A549 (cell line): Measurements from ENCODE around the gene MBNL2. TPM values are rescaled to one million over a fixed set of nuclear protein-coding genes. Genes with fewer than 3 reads are reported as not detected.

Experiments used
- ATAC-seq, 2 experiments: fragments of 200-7000 bp in 1 of 2; fragments of >200 bp in 1 of 2; cut with Nextera tagmentation in 1 of 2; cut with Tn5 transposase in 1 of 2; 3 replicates each; pipeline versions ENCODE4 v1.8.0 to v1.9.1; 2018 to 2020; ENCODE audit warnings: mild to moderate bottlenecking in 1 of 2, moderate library complexity in 1 of 2
- CTCF ChIA-PET: fragments of 300-600 bp; sonication (Branson Sonifier 250); formaldehyde crosslinking; extraction: SDS; loops from one replicate; lab custom pipeline; 2021; ENCODE audit warnings: antibody characterized with exemption, inconsistent platforms; lab: Yijun Ruan, JAX
- POLR2A ChIA-PET: fragments of 350-600 bp; formaldehyde crosslinking; extraction: SDS; loops from one replicate; lab custom pipeline; 2021; ENCODE audit warnings: antibody characterized with exemption, inconsistent platforms; lab: Yijun Ruan, JAX
- DNase-seq, 2 experiments: peaks; one replicate each; pipeline versions ENCODE4 v3.0.0 to v3.0.0-alpha.2; 2011 to 2016; ENCODE audit warnings: low read depth in 1 of 2, low spot score in 1 of 2
- FAIRE-seq: peaks from 2 replicates; lab custom pipeline; 2011; peaks lifted over from hg19 to GRCh38; lab: Jason Lieb, UNC
- H3K27ac ChIP-seq, 2 experiments: fragments of >200 bp; sonication (Bioruptor Twin); formaldehyde crosslinking; 3 replicates each; pipeline ENCODE4 v1.5.1; 2016 to 2017
- H3K4me1 ChIP-seq: fragments of >200 bp; sonication (Bioruptor Twin); formaldehyde crosslinking; 3 replicates; pipeline ENCODE4 v1.6.1; 2016
- H3K4me2 ChIP-seq: fragments of >200 bp; sonication (Bioruptor Twin); formaldehyde crosslinking; 3 replicates; pipeline ENCODE4 v1.6.1; 2016
- H3K4me3 ChIP-seq: fragments of >200 bp; sonication (Bioruptor Twin); formaldehyde crosslinking; 3 replicates; pipeline ENCODE4 v1.5.1; 2016
- H3K9me3 ChIP-seq: fragments of >200 bp; sonication (Bioruptor Twin); formaldehyde crosslinking; 3 replicates; pipeline ENCODE4 v1.6.1; 2016
- ATOH8 ChIP-seq: fragments of 250-450 bp; sonication (Bioruptor Pico); IDR thresholded peaks from 2 replicates; pipeline ENCODE4 v1.5.0; 2020; ENCODE audit warnings: low read depth, mild to moderate bottlenecking, moderate library complexity
- CBX8 ChIP-seq: fragments of 200-600 bp; sonication (generic); IDR thresholded peaks from 2 replicates; pipeline ENCODE4 v1.6.1; 2016
- CEBPB ChIP-seq, 2 experiments: fragments of >200 bp in 1 of 2; sonication (Bioruptor Twin) in 1 of 2; formaldehyde crosslinking in 1 of 2; IDR thresholded peaks; 2 replicates each; pipeline ENCODE4 v1.6.1; 2012 to 2016
- EHF ChIP-seq: fragments of 250-450 bp; sonication (Bioruptor Pico); IDR thresholded peaks from 2 replicates; pipeline ENCODE4 v1.5.0; 2020; ENCODE audit warnings: mild to moderate bottlenecking
- EHMT2 ChIP-seq: fragments of 200-600 bp; sonication (generic); IDR thresholded peaks from 2 replicates; pipeline ENCODE4 v1.6.1; 2016; ENCODE audit warnings: antibody characterized with exemption, low read depth, mild to moderate bottlenecking, moderate library complexity
- ELK1 ChIP-seq: fragments of 150-350 bp; IDR thresholded peaks from 2 replicates; pipeline ENCODE4 v1.6.1; 2014; ENCODE audit warnings: low read depth, mild to moderate bottlenecking, low read length
- EP300 ChIP-seq, 2 experiments: fragments of >200 bp; sonication (Bioruptor Twin); formaldehyde crosslinking; IDR thresholded peaks; 2 replicates in 1 of 2; 3 replicates in 1 of 2; pipeline ENCODE4 v1.6.1; 2016 to 2017
- ESRRA ChIP-seq: fragments of 150-350 bp; IDR thresholded peaks from 2 replicates; pipeline ENCODE4 v1.6.1; 2014; ENCODE audit warnings: mild to moderate bottlenecking, low read length, borderline replicate concordance
- FOSB ChIP-seq: fragments of 250-450 bp; sonication (Bioruptor Pico); IDR thresholded peaks from 2 replicates; pipeline ENCODE4 v1.5.0; 2020; ENCODE audit warnings: mild to moderate bottlenecking, moderate library complexity
- FOXS1 ChIP-seq: fragments of 250-450 bp; sonication (Bioruptor Pico); IDR thresholded peaks from 2 replicates; pipeline ENCODE4 v1.5.0; 2020; ENCODE audit warnings: mild to moderate bottlenecking, moderate library complexity
- HDAC2 ChIP-seq: fragments of 200-600 bp; sonication (generic); IDR thresholded peaks from 2 replicates; pipeline ENCODE4 v1.6.1; 2016
- HEYL ChIP-seq: fragments of 250-450 bp; sonication (Bioruptor Pico); IDR thresholded peaks from 2 replicates; pipeline ENCODE4 v1.8.0; 2021; ENCODE audit warnings: mild to moderate bottlenecking, moderate library complexity
- HMGXB4 ChIP-seq: fragments of 250-450 bp; sonication (Bioruptor Pico); IDR thresholded peaks from 2 replicates; pipeline ENCODE4 v1.5.0; 2021; ENCODE audit warnings: mild to moderate bottlenecking, moderate library complexity, borderline replicate concordance
- HOXA7 ChIP-seq: fragments of 250-450 bp; sonication (Bioruptor Pico); IDR thresholded peaks from 2 replicates; pipeline ENCODE4 v1.5.0; 2020; ENCODE audit warnings: mild to moderate bottlenecking, moderate library complexity
- KDM1A ChIP-seq: fragments of 200-600 bp; sonication (generic); IDR thresholded peaks from 2 replicates; pipeline ENCODE4 v1.6.1; 2016; ENCODE audit warnings: low read depth, mild to moderate bottlenecking
- KDM5A ChIP-seq: fragments of 200-600 bp; sonication (generic); IDR thresholded peaks from 2 replicates; pipeline ENCODE4 v1.6.1; 2016; ENCODE audit warnings: antibody characterized with exemption, mild to moderate bottlenecking
- MAX ChIP-seq: IDR thresholded peaks from 2 replicates; pipeline ENCODE4 v1.6.1; 2012
- MAZ ChIP-seq: fragments of 150-350 bp; IDR thresholded peaks from 2 replicates; pipeline ENCODE4 v1.6.1; 2014; ENCODE audit warnings: antibody characterized with exemption, low read depth, low read length, borderline replicate concordance
- NPAS2 ChIP-seq: fragments of 250-450 bp; sonication (Bioruptor Pico); IDR thresholded peaks from 2 replicates; pipeline ENCODE4 v1.8.0; 2022; ENCODE audit warnings: mild to moderate bottlenecking, moderate library complexity, borderline replicate concordance
- NR3C1 ChIP-seq: fragments of >200 bp; sonication (Bioruptor Twin); formaldehyde crosslinking; IDR thresholded peaks from 3 replicates; pipeline ENCODE4 v1.6.1; 2017
- PHF8 ChIP-seq: fragments of 200-600 bp; sonication (generic); IDR thresholded peaks from 2 replicates; pipeline ENCODE4 v1.6.1; 2016; ENCODE audit warnings: low read depth, mild to moderate bottlenecking, antibody characterized with exemption, moderate library complexity, borderline replicate concordance
- POLR2A ChIP-seq: IDR thresholded peaks from 2 replicates; pipeline ENCODE4 v1.6.1; 2012; ENCODE audit warnings: mild to moderate bottlenecking, low read length
- RAD21 ChIP-seq, 2 experiments: fragments of >200 bp in 1 of 2; sonication (Bioruptor Twin) in 1 of 2; formaldehyde crosslinking in 1 of 2; IDR thresholded peaks in 1 of 2; conservative IDR thresholded peaks in 1 of 2; 2 replicates in 1 of 2; 3 replicates in 1 of 2; pipeline ENCODE4 v1.6.1; 2012 to 2018; ENCODE audit warnings: inconsistent platforms in 1 of 2
- RCOR1 ChIP-seq: fragments of 150-350 bp; IDR thresholded peaks from 2 replicates; pipeline ENCODE4 v1.6.1; 2014; ENCODE audit warnings: antibody characterized with exemption, low read length, low read depth
- TFCP2L1 ChIP-seq: fragments of 250-450 bp; sonication (Bioruptor Pico); IDR thresholded peaks from 2 replicates; pipeline ENCODE4 v1.5.0; 2021; ENCODE audit warnings: mild to moderate bottlenecking
- TP53 ChIP-seq: fragments of 250-450 bp; sonication (Bioruptor Pico); IDR thresholded peaks from 2 replicates; pipeline ENCODE4 v1.5.0; 2021; ENCODE audit warnings: mild to moderate bottlenecking, moderate library complexity
- ZFP36 ChIP-seq: fragments of 450-650 bp; IDR thresholded peaks from 2 replicates; pipeline ENCODE4 v1.6.1; 2014; ENCODE audit warnings: borderline replicate concordance; ENCODE audit not compliant: partially characterized antibody
- ZNF302 ChIP-seq: fragments of 250-450 bp; sonication (Bioruptor Pico); IDR thresholded peaks from 2 replicates; pipeline ENCODE4 v1.9.0; 2021; ENCODE audit warnings: inconsistent platforms, mild to moderate bottlenecking, moderate library complexity
- ZSCAN20 ChIP-seq: fragments of 250-450 bp; sonication (Bioruptor Pico); IDR thresholded peaks from 2 replicates; pipeline ENCODE4 v1.8.0; 2022; ENCODE audit warnings: mild to moderate bottlenecking, moderate library complexity
- WGBS: methylation state at CpG from one replicate; pipeline ENCODE4 v1.1.6; 2017; ENCODE audit errors: missing lambda C conversion rate; 5-methylcytosine and 5-hydroxymethylcytosine counted together
- polyA plus RNA-seq, 4 experiments: library from polyadenylated mRNA; depleted of rRNA in 3 of 4; stranded (reverse); fragments of >200 nt; fragmentation: RNase III in 1 of 4; extraction: RNeasy Plus Mini Kit Qiagen cat#74134 plus additional on column Dnase treatment in 1 of 4; gene quantifications; 2 replicates in 3 of 4; 3 replicates in 1 of 4; pipeline ENCODE4 v1.2.3, GENCODE V29; 2011 to 2017
- TF ChIP-seq, protein P1 (sequence below): fragments of >200 bp; sonication (Bioruptor Twin); formaldehyde crosslinking; IDR thresholded peaks from 3 replicates; pipeline ENCODE4 v1.6.1; 2016
- TF ChIP-seq, protein P2 (sequence below): fragments of >200 bp; sonication (Bioruptor Twin); formaldehyde crosslinking; IDR thresholded peaks from 2 replicates; pipeline ENCODE4 v1.6.1; 2016
- TF ChIP-seq, protein P3 (sequence below): IDR thresholded peaks from 2 replicates; pipeline ENCODE4 v1.6.1; 2012; ENCODE audit warnings: low read depth, borderline replicate concordance
- TF ChIP-seq, protein P4 (sequence below): fragments of 450-650 bp; IDR thresholded peaks from 2 replicates; pipeline ENCODE4 v1.6.1; 2014; ENCODE audit warnings: antibody characterized with exemption

Gene MBNL2
- polyA plus RNA-seq, 2 of the 4 experiments (the other 2 are of a cell fraction) = 18.7 to 20.6 TPM

DNA sequence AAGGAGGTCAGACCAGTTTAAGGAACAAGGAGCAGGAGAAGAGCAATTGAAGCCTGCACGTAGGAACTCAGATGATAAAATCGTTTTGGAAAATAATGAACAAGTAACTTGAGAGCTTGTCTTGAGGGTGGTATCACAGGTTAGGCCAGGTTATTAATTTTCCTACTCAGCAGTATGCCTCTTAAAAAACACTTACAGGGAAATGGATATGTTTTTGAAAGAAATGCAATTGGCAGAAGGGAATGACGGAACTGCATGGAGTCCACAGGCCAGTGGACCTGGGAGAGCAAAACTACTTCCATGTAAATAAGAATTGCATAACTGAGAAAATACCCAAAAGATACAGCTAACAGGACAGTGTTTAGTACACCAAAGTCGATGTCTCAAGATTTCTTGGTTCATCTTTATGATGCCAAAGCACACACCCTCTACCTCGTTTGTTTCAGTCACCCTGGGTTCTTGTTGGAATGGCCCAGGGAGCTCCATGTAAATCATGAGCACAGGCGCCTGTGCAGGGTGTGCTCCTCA, 35.2 kb downstream of the MBNL2 start:
- ATAC-seq (peak; percentile 6 to 16; a peak in 5 of 6 replicates), DNase-seq (peak in 1 of 2 experiments; percentile 23), FAIRE-seq (no peak)
- peak overlapping the region; percentile 91 for H3K4me2 ChIP-seq
- peak overlapping the region; percentile 16; the same call in 1 of the 3 replicates for H3K4me3 ChIP-seq
- 25% methylated on average over 6 of the region's 6 CpGs for WGBS
- H3K27ac ChIP-seq = peak overlapping the region; percentile 99 to 100
- peaks cover 90% of the 10 kb centered on the region for H3K4me1 ChIP-seq
- ChIA-PET POLR2A (no interaction called here), CTCF (interaction anchor here (1.0 to 3.6 kb wide), 4 partner anchors 31 to 148 kb away, joined by 3 to 17 read pairs (median 3); no protein-coding TSS in a partner anchor)
- no peaks in the 10 kb centered on the region for H3K9me3 ChIP-seq
- TF ChIP-seq PHF8 = no peak
- no peak for TF ChIP-seq EP300 (IDR thresholded peaks at IDR 0.05)
- TF ChIP-seq EHF (CRISPR knock-in tag) = peak; percentile 81
- TF ChIP-seq HEYL = 0 out of 2 replicates have a peak, but pooled peaks have one; percentile 42
- TF ChIP-seq NR3C1 = no peak
- TF ChIP-seq, protein P1, sequence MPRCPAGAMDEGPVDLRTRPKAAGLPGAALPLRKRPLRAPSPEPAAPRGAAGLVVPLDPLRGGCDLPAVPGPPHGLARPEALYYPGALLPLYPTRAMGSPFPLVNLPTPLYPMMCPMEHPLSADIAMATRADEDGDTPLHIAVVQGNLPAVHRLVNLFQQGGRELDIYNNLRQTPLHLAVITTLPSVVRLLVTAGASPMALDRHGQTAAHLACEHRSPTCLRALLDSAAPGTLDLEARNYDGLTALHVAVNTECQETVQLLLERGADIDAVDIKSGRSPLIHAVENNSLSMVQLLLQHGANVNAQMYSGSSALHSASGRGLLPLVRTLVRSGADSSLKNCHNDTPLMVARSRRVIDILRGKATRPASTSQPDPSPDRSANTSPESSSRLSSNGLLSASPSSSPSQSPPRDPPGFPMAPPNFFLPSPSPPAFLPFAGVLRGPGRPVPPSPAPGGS = no peak
- no peak for TF ChIP-seq RCOR1
- TF ChIP-seq, protein P2, sequence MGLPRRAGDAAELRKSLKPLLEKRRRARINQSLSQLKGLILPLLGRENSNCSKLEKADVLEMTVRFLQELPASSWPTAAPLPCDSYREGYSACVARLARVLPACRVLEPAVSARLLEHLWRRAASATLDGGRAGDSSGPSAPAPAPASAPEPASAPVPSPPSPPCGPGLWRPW = no peak
- peak; percentile 35; the same call in 1 of the 2 replicates for TF ChIP-seq ZSCAN20 (CRISPR knock-in tag)
- no peak for TF ChIP-seq HMGXB4 (CRISPR knock-in tag)
- TF ChIP-seq CEBPB (IDR thresholded peaks at IDR 0.05) = no peak
- TF ChIP-seq ZNF302 (CRISPR knock-in tag) = no peak; the same call in 1 of the 2 replicates
- TF ChIP-seq, protein P3, sequence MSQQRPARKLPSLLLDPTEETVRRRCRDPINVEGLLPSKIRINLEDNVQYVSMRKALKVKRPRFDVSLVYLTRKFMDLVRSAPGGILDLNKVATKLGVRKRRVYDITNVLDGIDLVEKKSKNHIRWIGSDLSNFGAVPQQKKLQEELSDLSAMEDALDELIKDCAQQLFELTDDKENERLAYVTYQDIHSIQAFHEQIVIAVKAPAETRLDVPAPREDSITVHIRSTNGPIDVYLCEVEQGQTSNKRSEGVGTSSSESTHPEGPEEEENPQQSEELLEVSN = no peak
- no peak for TF ChIP-seq ZFP36
- TF ChIP-seq MAX = no peak
- TF ChIP-seq FOSB (CRISPR knock-in tag) = 0 out of 2 replicates have a peak, but pooled peaks have one; percentile 70
- TF ChIP-seq ELK1 = no peak
- TF ChIP-seq ESRRA = no peak
- TF ChIP-seq KDM1A = no peak
- no peak for TF ChIP-seq KDM5A
- TF ChIP-seq TFCP2L1 = no peak
- TF ChIP-seq TP53 (CRISPR knock-in tag) = no peak
- TF ChIP-seq HOXA7 (CRISPR knock-in tag) = no peak
- no peak for TF ChIP-seq HDAC2
- 0 out of 2 replicates have a peak, but pooled peaks have one; percentile 37 for TF ChIP-seq ATOH8
- no peak for TF ChIP-seq CBX8
- no peak for TF ChIP-seq NPAS2
- no peak for TF ChIP-seq RAD21 (conservative IDR thresholded peaks at IDR 0.05 in 1 of 2, IDR thresholded peaks at IDR 0.05 in 1 of 2)
- TF ChIP-seq FOXS1 (CRISPR knock-in tag) = peak; percentile 66; the same call in 1 of the 2 replicates
- TF ChIP-seq, protein P4, sequence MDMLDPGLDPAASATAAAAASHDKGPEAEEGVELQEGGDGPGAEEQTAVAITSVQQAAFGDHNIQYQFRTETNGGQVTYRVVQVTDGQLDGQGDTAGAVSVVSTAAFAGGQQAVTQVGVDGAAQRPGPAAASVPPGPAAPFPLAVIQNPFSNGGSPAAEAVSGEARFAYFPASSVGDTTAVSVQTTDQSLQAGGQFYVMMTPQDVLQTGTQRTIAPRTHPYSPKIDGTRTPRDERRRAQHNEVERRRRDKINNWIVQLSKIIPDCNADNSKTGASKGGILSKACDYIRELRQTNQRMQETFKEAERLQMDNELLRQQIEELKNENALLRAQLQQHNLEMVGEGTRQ = no peak
- no peak for TF ChIP-seq POLR2A
- TF ChIP-seq EHMT2 = no peak
- no peak for TF ChIP-seq MAZ
